HG03439 (cell line): Measurements from ENCODE around the gene RPUSD1.

Source experiments
- ATAC-seq: cut with Tn5 transposase; IDR thresholded peaks from one replicate; pipeline ENCODE4 v1.9.1; 2021; ENCODE audit warnings: mild to moderate bottlenecking, moderate library complexity; ENCODE audit not compliant: unreplicated experiment

The RPUSD1 gene

GRCh38 chr16:799948-800833 is 12.0 kb upstream of the RPUSD1 start, which contains the start of gene GNG13:
Gene GNG13, minus strand, starts transcription at chr16:800734. Its CDS starts 1,657 bp downstream, at chr16:799077.
- ATAC-seq: no peak

DNA sequence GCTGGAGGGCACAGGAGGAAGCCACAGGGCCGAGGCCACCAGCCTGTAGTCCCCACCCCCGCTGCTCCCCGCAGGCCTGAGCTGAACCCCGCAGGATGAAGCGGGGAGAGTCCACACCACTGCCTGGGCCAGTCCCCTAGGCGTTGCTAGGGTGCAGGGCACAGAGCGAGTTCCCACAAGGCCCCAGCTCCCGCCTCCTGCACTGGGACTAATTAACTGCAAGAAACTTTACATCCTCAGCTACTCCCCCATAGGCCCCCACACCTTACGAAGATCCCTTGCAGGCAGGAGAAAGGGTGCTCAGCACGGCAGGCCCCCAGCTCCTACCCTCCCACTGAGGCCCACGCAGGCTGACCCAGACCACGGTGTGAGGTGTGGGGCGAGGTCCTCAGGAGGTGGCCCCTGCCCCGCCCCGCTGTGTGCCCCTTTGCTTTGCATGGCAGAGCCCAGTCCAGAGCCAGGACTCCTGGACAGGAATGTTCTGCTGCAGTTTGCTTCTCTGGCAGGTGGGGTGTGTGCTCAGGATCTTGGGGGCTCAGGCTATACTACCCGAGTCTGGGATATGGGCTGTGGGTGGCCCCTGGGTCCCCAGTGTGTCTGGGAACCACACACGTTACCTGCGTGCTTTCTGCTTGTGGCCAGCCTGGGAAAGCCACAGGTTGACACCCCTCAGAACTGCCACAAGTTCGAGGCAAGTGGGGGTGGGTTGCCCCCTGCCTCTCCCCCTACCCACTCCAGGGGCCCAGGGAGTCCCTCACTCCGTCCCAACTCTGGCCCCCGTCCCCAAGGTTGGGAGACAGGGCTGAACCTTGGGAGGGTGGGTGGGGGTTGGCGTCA is 11.1 kb upstream of the RPUSD1 start:
- ATAC-seq: no peak

GRCh38 chr16:798666-799065 is 10.5 kb upstream of the RPUSD1 start:
- ATAC-seq: no peak

DNA sequence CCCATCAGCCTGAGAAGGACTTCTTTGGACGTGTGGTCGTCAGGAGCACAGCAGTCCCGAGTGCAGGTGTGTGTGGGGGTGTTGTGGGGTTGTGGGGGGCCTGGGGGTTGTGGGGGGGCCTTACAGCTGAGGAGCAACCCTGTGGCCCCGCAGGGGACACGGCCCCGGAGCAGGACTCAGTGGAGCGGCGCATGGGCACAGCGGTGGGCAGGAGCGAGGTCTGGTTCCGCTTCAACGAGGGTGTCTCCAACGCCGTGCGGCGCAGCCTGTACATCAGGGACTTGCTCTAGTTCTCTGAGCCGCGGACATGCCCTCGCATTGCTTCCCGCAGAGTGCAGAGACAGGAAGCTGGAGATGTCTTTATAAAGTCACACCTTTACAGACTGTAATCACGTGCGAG is 9.5 kb upstream of the RPUSD1 start:
- ATAC-seq: no peak

DNA sequence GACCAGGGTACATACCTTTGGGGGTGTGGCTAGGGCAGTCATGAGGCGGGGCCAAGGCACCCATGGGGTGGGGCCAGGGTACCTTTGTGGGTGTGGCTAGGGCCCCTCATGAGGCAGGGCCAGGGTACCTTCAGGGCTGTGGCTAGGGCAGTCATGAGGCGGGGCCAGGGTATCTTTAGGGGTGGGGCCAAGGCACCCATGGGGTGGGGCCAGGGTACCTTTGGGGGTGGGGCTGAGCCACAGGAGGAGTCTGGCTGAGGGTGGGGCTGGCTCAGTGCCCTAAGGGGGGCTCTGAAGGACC is 8.9 kb upstream of the RPUSD1 start:
- ATAC-seq: no peak

- ATAC-seq: no peak
Measured at GRCh38 chr16:796296-797119, 8.3 kb upstream of the RPUSD1 start.

DNA sequence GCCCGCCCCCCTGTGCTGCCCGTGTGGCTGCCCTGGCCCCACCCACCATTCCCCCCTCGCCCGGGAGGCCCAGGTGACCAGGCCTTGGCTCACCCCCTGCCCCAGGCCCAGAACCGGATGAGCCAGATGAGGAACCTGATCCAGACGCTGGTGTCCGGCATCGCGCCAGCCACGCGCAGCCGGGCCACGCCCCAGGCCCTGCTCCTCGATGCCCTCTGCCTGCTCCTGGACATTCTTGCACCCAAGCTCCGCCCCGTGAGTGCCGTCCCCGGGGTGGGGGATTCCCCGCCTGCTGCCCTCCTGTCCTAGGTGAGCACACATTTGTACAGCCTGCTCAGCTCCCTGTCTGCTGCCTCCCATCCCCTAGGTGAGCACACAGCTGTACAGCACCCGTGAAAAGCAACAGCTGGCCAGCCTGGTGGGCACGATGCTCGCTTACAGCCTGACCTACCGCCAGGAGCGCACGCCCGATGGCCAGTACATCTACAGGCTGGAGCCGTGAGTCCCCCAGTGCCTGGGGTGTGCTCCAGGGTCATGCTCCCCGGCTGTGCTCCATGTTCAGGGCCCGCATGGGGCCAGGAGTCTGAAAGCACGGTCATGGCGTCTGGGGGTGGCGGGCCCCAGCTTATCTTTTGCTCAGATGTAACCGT is 7.5 kb upstream of the RPUSD1 start:
- ATAC-seq: no peak

- ATAC-seq: no peak
Measured at GRCh38 chr16:794853-795466, 6.8 kb upstream of the RPUSD1 start.

DNA sequence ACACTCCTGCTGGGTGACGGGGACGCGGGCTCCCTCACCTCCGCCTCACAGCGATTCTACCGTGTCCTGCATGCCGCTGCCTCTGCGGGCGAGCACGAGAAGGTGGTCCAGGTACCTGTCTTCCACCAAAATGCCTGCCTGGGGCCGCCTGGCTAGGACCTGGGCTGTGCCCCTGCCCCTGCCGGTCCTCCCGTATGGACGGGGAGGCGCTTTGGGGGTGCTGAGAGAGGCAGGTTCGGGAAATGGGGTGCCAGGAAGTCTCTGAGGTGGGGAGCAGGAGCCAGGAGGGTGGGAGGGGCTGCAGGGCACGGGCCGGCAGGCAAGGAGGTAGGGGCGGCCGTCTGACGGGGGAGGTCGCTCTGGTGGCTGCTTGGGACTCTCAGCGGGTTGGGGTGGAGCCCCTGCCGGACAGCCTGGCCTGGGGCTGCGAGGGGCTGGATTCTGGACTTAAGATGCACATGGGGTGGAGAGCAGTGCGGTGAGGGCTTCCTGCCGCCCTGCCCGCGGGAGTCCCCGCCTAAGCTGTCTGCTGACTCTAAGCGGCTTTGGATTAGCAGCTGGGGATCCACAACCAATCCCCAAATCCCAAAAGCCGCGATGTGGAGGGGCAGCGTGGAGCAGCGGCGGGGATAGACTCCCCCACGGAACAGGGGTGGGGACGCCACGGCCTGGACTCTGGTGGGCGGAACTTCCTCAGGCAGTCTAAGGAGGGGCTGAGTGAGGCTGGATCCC is 6.1 kb upstream of the RPUSD1 start:
- ATAC-seq: no peak

DNA sequence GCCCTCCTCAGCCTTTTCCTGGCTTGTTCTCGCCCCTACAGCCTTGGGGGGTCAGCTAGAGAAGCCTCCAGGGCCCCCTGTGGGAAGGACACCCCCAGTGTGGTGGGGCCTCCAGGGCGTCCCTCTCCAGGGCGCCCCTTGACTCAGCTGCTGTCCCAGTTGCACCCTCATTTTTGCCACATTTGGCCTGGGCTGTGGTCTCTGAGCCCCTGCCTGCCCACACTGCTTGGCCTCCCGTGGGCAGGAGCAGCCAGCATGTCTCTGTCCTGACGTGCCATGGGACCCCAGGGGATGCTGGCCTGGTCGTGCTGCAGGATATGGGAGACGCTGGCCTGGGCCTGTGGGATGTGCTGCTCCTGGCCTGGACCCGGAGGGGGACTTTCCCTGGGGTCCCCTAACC is 5.2 kb upstream of the RPUSD1 start:
- no peak for ATAC-seq

- ATAC-seq: no peak
Measured at GRCh38 chr16:792221-792995, 4.2 kb upstream of the RPUSD1 start.

DNA sequence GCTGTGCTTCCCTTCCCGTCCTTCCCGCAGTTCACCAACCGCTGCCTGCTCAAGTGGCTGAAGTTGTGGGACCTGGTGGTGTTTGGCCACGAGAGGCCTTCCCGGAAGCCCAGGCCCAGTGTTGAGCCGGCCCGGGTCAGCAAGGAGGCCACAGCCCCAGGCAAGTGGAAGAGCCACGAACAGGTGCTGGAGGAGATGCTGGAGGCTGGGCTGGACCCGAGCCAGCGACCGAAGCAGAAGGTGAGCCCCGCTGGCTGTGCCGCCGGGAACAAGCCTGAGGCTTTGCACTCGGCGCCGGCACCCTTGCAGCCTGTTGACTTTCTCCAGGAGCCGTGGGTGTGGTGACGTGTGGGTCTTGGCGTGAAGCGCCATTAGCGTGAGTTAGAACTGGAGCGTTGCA is 3.0 kb upstream of the RPUSD1 start:
- no peak for ATAC-seq

DNA sequence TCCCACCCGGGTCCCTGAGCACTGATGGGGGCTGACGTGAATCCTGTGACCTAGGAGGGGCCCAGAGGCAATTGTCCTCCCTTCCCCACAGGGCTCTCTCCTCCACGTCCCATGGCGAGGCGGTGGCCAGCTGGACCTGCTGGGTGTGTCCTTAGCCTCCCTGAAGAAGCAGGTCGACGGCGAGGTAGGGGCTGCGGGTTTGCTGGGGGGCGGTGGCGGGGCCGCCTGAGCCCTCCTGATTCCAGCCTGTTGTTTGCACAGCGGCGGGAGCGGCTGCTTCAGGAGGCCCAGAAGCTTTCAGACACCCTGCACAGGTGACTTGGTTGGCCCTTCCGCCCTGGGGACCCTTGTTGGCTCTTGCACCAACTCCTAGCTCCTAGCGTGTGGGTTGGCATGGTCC is 1.9 kb upstream of the RPUSD1 start:
- ATAC-seq: no peak

GRCh38 chr16:789191-789850 is 1.1 kb upstream of the RPUSD1 start:
- ATAC-seq: no peak

GRCh38 chr16:788399-789126 is 382 bp upstream of the RPUSD1 start, which contains the start of gene CHTF18:
Gene CHTF18, plus strand, starts transcription at chr16:788620. Its CDS starts 65 bp downstream, at chr16:788685.
- ATAC-seq: peak; percentile 50

GRCh38 chr16:787321-787966 is 737 bp downstream of the RPUSD1 start:
- no peak for ATAC-seq
